A673 (cell line): ENCODE measurements around the gene SH3BP5L. TPM values are rescaled to one million over a fixed set of nuclear protein-coding genes. Genes with fewer than 3 reads are reported as not detected.
A peak's percentile ranks its signal among the peaks of the same experiment; 100 is the strongest.

Experiments
- BruUV-seq: library from RNA; stranded (reverse); fragments of 400-500 nt; replicated peaks from 2 replicates; lab custom pipeline; 2021; lab: Mats Ljungman, UMichigan
- CTCF ChIA-PET: fragments of 300-600 bp; sonication (Branson Sonifier 250); formaldehyde crosslinking; loops from one replicate; lab custom pipeline; 2022; ENCODE audit warnings: antibody characterized with exemption; lab: Charles Lee
- POLR2A ChIA-PET: fragments of 300-600 bp; sonication (Branson Sonifier 250); formaldehyde crosslinking; loops from one replicate; lab custom pipeline; 2022; ENCODE audit warnings: antibody characterized with exemption; ENCODE audit not compliant: low non-redundant PET; lab: Charles Lee
- DNase-seq: peaks from one replicate; pipeline ENCODE4 v3.0.0-alpha.2; 2015; ENCODE audit warnings: low spot score
- H3K27ac ChIP-seq: fragments of 200-600 bp; sonication (generic); 2 replicates; pipeline ENCODE4 v1.5.1; 2016; ENCODE audit warnings: mixed run types, low read depth, mild to moderate bottlenecking, mixed read lengths, antibody characterized with exemption, low read length; ENCODE audit not compliant: poor library complexity, severe bottlenecking
- H3K27me3 ChIP-seq: fragments of 200-600 bp; sonication (generic); replicated peaks from 2 replicates; pipeline ENCODE4 v1.6.1; 2017; ENCODE audit warnings: mixed run types, low read depth, mild to moderate bottlenecking, mixed read lengths, antibody characterized with exemption, low read length; ENCODE audit not compliant: insufficient read depth, poor library complexity
- H3K36me3 ChIP-seq: fragments of 200-600 bp; sonication (generic); 2 replicates; pipeline ENCODE4 v1.6.1; 2016; ENCODE audit warnings: mixed run types, mild to moderate bottlenecking, mixed read lengths, antibody characterized with exemption, low read length; ENCODE audit not compliant: insufficient read depth, poor library complexity, severe bottlenecking
- H3K4me1 ChIP-seq: fragments of 200-600 bp; sonication (generic); 2 replicates; pipeline ENCODE4 v1.6.1; 2017; ENCODE audit warnings: mixed run types, mild to moderate bottlenecking, mixed read lengths, antibody characterized with exemption, low read length; ENCODE audit not compliant: insufficient read depth, poor library complexity, severe bottlenecking
- H3K4me3 ChIP-seq: fragments of 200-600 bp; sonication (generic); 2 replicates; pipeline ENCODE4 v1.5.1; 2016; ENCODE audit warnings: low read depth, mixed run types, mild to moderate bottlenecking, mixed read lengths, low read length; ENCODE audit not compliant: poor library complexity, severe bottlenecking
- H3K9me3 ChIP-seq: fragments of 200-600 bp; sonication (generic); 2 replicates; pipeline ENCODE4 v1.6.1; 2016; ENCODE audit warnings: mixed run types, low read depth, mild to moderate bottlenecking, mixed read lengths, antibody characterized with exemption, low read length; ENCODE audit not compliant: poor library complexity, severe bottlenecking
- CTCF ChIP-seq: fragments of 300-800, 200-600 bp; sonication (generic); conservative IDR thresholded peaks from 2 replicates; pipeline ENCODE4 v1.5.1; 2017; ENCODE audit warnings: low read depth, mild to moderate bottlenecking, antibody characterized with exemption, low read length, moderate library complexity, mixed read lengths
- EZH2 ChIP-seq: fragments of 200-600 bp; sonication (generic); IDR thresholded peaks from 2 replicates; pipeline ENCODE4 v1.6.1; 2017; ENCODE audit warnings: borderline replicate concordance, low read depth, mild to moderate bottlenecking, mixed read lengths, antibody characterized with exemption, low read length; ENCODE audit not compliant: poor library complexity, severe bottlenecking
- intact Hi-C: fragments of 100-400 bp; cut with micrococcal nuclease; formaldehyde crosslinking; loops from one replicate; pipeline ENCODE4 v1.10.0; 2022; ENCODE audit not compliant: unreplicated experiment
- microRNA-seq: library from miRNA; unstranded; fragments of <30 nt; microRNA quantifications from one replicate; pipeline ENCODE4 v1.2.0, GENCODE V29; 2021
- total RNA-seq: library from RNA; stranded (reverse); gene quantifications from 2 replicates; pipeline ENCODE4 v1.2.3, GENCODE V29; 2021

SH3BP5L gene
- total RNA-seq, 1 experiment from 2014 or later, result 28.6 TPM

DNA sequence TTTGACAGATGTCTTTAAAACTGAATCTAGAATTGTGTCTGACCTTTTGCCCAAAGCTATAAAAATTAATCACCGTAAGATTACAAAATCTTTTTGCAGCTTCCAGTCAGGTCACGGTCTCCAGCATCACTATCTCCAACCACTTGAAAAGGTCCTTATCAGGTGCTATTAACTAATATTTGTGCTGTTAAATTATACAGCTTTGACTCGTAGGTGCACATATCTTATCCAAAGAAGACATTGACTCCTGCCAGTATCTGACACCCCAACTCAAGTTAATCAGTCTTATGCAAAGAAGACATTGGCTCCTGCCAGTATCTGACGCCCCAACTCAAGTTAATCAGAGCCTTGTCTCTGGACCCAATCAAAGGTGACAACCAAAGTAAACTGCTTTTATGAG is 50.3 kb downstream of the SH3BP5L start:
- Histone ChIP-seq H3K4me1 (no peaks in the 10 kb centered on the region), H3K27ac (no peak overlapping the region), H3K9me3 (no peaks in the 10 kb centered on the region), H3K36me3 (no peaks in the 10 kb centered on the region), H3K27me3 (peaks cover 18% of the 10 kb centered on the region), H3K4me3 (no peak overlapping the region)
- TF ChIP-seq CTCF (no peak), EZH2 (no peak)
- CTCF ChIA-PET, result no interaction called here
- intact Hi-C loops, result no loop called here
- POLR2A ChIA-PET, result no interaction called here
- DNase-seq, result no peak
- no TSS peak for BruUV-seq

Small RNAs within 50 kb of the gene (microRNA-seq; reads per million reads assigned to microRNA genes)
- gene MIR3124, result 4.6 reads per million, percentile 14 among the genes with 10 or more reads in this experiment

Other genes with a start within 250 kb of the SH3BP5L start
- gene OR2T10, start 228.2 kb downstream of the SH3BP5L start, total RNA-seq, result not detected in 2 replicates
- gene OR2T11, start 190.8 kb downstream of the SH3BP5L start, total RNA-seq, result not detected in 2 replicates
- not detected in 2 replicates for gene OR2T35, start 180.6 kb downstream of the SH3BP5L start, total RNA-seq
- gene OR2T27, start 170.4 kb downstream of the SH3BP5L start, total RNA-seq, result not detected in 2 replicates
- gene OR14I1, start 123.1 kb downstream of the SH3BP5L start, total RNA-seq, result not detected in 2 replicates
- gene LYPD8, start 70.2 kb downstream of the SH3BP5L start, total RNA-seq, result not detected in 2 replicates
- 21.6 and 24.0 TPM in 2 replicates for gene ZNF672, start 12.3 kb upstream of the SH3BP5L start, total RNA-seq
- gene ZNF692, start 33.2 kb upstream of the SH3BP5L start, total RNA-seq, result 58.6 and 64.5 TPM in 2 replicates
- 5.0 and 5.7 TPM in 2 replicates for gene PGBD2, start 80.3 kb upstream of the SH3BP5L start, total RNA-seq